ENCODE measurements around the gene ZWINT.

ZWINT gene

GRCh38 chr10:56360967-56361612 is at the start of gene ZWINT:
ZWINT (minus strand) TSS chr10:56361259; CDS start chr10:56361236, 23 bp downstream.
- in situ Hi-C loops (cut with MboI; ENCODE audit: low sequenced_read_pairs) = no loop called here

- in situ Hi-C loops (cut with MboI; ENCODE audit: low sequenced_read_pairs) = no loop called here
Measured at GRCh38 chr10:56383806-56384205, 22.7 kb upstream of the ZWINT start.

GRCh38 chr10:56370217-56371113 is 9.4 kb upstream of the ZWINT start:
- in situ Hi-C loops (cut with MboI; ENCODE audit: low sequenced_read_pairs) = no loop called here

GRCh38 chr10:56360583-56360966 is 484 bp downstream of the ZWINT start:
- in situ Hi-C loops (cut with MboI; ENCODE audit: low sequenced_read_pairs) = no loop called here

GRCh38 chr10:56359837-56360236 is 1.2 kb downstream of the ZWINT start:
- in situ Hi-C loops (cut with MboI; ENCODE audit: low sequenced_read_pairs) = no loop called here

GRCh38 chr10:56357018-56357417 is 4.0 kb downstream of the ZWINT start:
- in situ Hi-C loops (cut with MboI; ENCODE audit: low sequenced_read_pairs) = no loop called here

- in situ Hi-C loops (cut with MboI; ENCODE audit: low sequenced_read_pairs) = no loop called here
Measured at GRCh38 chr10:56351909-56352630, 9.0 kb downstream of the ZWINT start.

GRCh38 chr10:56349611-56350010 is 11.4 kb downstream of the ZWINT start:
- in situ Hi-C loops (cut with MboI; ENCODE audit: low sequenced_read_pairs) = no loop called here

- in situ Hi-C loops (cut with MboI; ENCODE audit: low sequenced_read_pairs) = no loop called here
Measured at GRCh38 chr10:56348101-56348500, 13.0 kb downstream of the ZWINT start.

GRCh38 chr10:56346845-56347415 is 14.1 kb downstream of the ZWINT start:
- in situ Hi-C loops (cut with MboI; ENCODE audit: low sequenced_read_pairs) = no loop called here

GRCh38 chr10:56341612-56342011 is 19.4 kb downstream of the ZWINT start:
- in situ Hi-C loops (cut with MboI; ENCODE audit: low sequenced_read_pairs) = no loop called here

- in situ Hi-C loops (cut with MboI; ENCODE audit: low sequenced_read_pairs) = no loop called here
Measured at GRCh38 chr10:56329961-56330360, 31.1 kb downstream of the ZWINT start.

GRCh38 chr10:56327118-56327517 is 33.9 kb downstream of the ZWINT start:
- in situ Hi-C loops (cut with MboI; ENCODE audit: low sequenced_read_pairs) = no loop called here

- in situ Hi-C loops (cut with MboI; ENCODE audit: low sequenced_read_pairs) = no loop called here
Measured at GRCh38 chr10:56319386-56319785, 41.7 kb downstream of the ZWINT start.

GRCh38 chr10:56318816-56319215 is 42.2 kb downstream of the ZWINT start:
- in situ Hi-C loops (cut with MboI; ENCODE audit: low sequenced_read_pairs) = no loop called here

GRCh38 chr10:56317603-56318002 is 43.5 kb downstream of the ZWINT start:
- in situ Hi-C loops (cut with MboI; ENCODE audit: low sequenced_read_pairs) = no loop called here

GRCh38 chr10:56316603-56317002 is 44.5 kb downstream of the ZWINT start:
- in situ Hi-C loops (cut with MboI; ENCODE audit: low sequenced_read_pairs) = no loop called here

Measured in hTERT RPE-1 (cell line).